NCI-H69 (cell line): ENCODE results near the gene TLK1.

ENCODE experiments used
- DNase-seq: peaks from one replicate; lab custom pipeline; 2025; lab: John Stamatoyannopoulos, UW

Gene TLK1

GRCh38 chr2:170999654-171000053 is 161.0 kb downstream of the TLK1 start:
- no peak for DNase-seq

DNA sequence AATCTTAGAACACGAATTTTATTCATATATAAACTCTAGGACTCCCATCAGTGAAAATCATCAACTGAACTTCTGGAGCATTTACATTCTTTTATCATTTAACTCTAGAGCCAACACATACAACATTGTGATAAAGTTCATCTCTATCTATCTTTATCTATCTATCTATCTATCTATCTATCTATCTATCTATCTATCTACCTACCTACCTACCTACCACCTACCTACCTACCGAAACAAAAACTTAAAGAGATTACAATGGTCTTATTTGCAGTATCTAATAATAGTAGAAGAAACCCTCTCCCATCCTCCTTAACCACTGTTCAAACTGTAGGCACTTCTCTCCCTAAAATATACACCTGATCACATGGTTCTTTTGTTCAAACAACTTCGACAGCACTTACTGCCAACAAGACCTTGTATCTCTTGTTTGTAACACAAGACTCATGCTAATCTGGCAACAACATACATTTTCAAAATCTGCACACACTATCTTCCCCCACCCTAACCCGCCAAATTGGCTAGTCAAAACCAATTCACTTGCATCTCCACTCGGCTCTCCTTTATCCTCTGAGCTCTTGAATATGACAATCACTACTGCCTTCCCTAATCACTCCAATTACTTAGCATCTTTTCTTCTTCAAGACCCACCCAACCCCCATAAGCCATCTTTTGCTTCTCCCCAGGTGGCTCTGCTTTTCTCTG is 162.6 kb downstream of the TLK1 start:
- DNase-seq = no peak

DNA sequence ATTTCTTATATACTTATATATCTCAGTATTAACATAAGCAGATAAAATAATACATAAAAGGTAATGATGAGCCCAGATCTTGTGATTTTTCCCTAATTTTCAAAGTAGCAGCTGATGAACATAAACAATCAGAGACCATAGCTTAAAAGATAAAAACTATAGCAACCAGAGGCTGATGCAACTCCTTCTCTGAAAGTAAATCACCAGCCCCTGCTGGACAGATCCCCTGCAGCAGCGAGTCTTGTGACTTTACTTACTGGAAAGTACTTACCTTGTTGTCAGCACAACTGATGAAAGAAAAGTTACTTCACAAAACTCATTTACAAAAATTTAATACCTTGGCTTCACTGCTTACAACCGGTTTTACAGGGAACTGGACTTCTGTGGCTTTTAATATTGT is 164.4 kb downstream of the TLK1 start:
- DNase-seq = no peak

DNA sequence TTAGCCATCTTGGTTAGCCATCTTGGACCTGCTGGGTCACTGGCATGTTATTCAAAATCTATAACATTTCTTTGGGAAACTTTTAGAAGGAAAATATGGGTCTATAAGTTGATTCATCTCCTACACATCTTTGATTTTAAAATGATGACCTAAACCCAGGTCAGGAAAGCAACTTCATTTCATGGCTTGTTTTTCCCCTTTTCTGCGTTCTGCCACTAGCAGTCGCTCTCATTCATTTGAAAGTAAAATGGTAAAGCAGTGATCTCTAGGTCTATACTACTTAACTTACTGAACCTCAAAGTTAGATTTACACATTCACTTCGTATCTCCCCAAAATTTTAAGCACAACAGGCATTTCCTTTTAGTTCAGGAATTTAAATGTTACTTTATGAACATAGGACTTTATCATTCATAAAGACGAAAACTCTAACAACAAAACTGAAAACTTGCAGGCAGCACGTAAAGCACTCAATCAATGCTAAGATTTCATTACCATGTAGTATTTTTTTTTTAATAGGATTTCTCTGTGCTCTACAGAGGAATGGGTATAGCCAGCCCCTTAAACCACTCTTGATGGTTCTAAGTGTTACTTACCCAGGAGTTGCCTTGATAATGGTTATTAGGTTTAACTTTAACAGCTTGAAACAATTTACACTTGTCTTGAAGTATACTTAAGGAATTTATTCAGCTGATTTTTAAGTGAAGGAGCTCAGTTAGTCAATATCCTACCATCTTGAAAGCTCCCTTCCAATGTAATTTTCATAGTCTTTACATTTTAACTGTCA is 169.1 kb downstream of the TLK1 start:
- no peak for DNase-seq

DNA sequence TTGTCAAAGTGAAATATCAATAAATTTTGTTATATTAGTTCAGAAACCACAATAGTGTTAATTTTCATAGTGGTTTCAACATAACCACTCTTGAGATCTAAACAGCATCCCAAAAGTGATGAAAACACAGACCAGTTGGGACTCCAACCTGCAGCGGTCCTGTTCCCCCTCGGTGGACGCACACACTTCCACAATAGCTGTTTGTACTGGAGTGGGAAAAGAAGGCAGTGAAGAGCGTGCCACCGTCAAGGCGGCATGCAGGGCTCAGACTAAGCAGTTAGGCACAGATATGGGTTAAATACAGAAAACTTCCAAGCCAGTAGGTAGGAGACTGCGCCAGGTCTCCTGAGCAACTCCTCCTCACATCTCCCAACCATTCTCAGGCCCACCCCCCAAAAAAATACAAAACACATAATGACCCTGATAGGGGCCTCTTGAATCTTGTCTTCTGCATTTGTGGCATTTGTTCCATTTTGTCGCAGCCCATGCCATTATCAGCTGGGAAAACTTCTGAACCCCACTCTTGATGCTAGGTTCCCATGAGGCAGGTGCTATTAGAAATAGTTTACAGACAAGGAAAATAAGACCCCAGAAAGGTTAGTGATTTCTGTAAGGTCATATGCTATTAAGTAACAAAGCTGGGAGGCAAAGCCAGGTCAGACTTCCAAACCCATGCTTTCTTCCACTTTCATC is 174.0 kb downstream of the TLK1 start:
- no peak for DNase-seq

- DNase-seq = no peak
Measured at GRCh38 chr2:170985407-170985806, 175.3 kb downstream of the TLK1 start.

DNA sequence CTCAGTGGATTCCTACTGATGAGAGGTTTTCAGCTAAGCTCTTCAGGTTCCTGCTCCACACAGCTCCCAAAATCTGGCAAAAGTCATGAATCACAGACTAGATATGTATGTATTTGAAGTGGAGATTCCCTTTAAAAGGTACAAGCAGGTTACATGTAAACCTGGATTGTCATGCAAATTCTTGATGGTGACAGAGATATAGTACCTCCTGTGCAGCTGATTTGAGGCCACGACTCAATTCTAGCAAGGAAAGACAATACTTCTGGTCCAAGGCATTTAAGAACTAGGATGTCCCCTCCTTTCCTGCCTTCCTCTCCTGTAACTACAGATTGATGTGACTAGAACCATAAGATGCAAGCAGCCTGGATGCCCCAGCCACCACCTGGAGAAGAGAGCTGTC is 176.6 kb downstream of the TLK1 start:
- no peak for DNase-seq

DNA sequence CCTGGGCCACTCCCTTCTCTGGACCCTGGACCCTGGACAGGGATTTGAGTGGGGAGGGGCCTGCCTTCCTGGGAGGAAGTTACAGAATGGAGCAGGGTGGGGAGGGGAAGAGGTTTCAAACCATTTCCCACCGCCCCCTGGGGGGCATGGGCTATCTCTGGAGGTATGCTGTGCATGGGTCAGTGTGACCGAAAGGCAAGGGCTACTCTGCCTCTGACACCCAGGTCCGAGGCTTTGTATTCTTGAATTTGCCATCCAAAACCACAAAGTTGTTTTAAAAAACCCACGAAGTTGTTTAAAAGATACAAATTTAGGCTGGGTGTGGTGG is 184.8 kb downstream of the TLK1 start:
- DNase-seq = no peak

GRCh38 chr2:170975127-170975942 is 185.4 kb downstream of the TLK1 start:
- no peak for DNase-seq

DNA sequence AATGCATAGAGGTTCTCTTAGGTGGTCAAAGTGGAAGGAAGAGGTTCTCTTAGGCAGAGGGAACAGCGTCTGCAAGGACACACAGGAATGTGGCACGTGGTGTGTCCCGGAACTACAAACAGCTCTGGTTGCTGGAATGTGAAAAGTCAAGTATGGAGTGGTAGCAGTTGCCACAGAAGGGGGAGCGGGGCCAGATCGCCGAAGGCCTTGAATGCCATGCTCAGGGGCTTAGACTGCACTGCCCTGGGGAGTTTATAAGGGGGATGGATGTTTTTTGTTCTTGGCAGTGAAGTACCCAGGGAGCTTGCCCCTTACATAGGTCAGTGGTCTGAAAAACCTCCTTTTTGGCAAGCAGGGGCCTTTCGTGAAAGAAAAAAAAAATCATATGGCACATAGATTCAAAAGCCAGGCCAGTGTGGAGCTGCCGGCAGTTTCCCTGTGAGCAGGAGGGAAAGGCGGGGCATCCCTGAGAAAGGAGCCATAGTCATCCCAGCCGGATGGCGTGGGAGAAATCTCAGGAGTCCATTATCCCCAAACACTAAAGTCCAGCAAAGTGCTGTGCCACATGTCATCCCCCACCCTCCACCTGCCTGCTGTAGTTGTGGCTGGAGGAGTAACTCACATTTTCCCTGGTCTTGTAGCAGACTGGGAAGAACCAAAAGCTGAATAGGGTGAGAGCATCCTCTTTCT is 186.2 kb downstream of the TLK1 start:
- no peak for DNase-seq

- DNase-seq = peak; percentile 89
Measured at GRCh38 chr2:170973492-170974303, 187.0 kb downstream of the TLK1 start.

GRCh38 chr2:170973225-170973491 is 187.5 kb downstream of the TLK1 start:
- no peak for DNase-seq

GRCh38 chr2:170972296-170973224 is 188.1 kb downstream of the TLK1 start:
- DNase-seq = peak; percentile 11

- DNase-seq = no peak
Measured at GRCh38 chr2:170971071-170971470, 189.6 kb downstream of the TLK1 start.

GRCh38 chr2:170969872-170970496 is 190.7 kb downstream of the TLK1 start:
- DNase-seq = peak; percentile 15

DNA sequence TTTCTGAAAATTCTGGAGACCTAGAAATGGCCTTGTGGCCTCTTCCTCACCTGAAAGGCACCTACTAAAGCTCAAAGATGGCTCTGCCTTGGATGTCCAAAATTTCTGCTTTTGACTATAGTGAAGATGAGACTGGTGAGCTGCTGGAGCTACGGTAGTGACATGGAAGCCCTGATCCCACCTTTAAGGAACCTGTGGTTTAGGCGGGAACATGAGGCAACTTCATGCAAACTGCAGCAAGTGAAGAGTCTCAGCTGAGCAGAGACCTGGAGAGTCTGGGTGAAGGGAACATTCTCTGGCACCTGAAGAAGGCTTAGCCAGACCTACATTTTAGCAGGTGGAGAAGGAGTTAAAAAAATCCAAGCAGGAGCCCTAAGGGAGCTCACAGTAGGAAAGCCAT is 191.7 kb downstream of the TLK1 start:
- no peak for DNase-seq

- no peak for DNase-seq
Measured at GRCh38 chr2:170968205-170969003, 192.3 kb downstream of the TLK1 start.

GRCh38 chr2:170967553-170967952 is 193.1 kb downstream of the TLK1 start:
- DNase-seq = no peak
